ENCODE results near the gene MPP1. TPM values are rescaled to one million over a fixed set of nuclear protein-coding genes. Genes with fewer than 3 reads are reported as not detected.
A peak's percentile ranks its signal among the peaks of the same experiment; 100 is the strongest.

MPP1 gene
- total and polyA plus RNA-seq, 9 of the 15 experiments (the other 6 are each of a cell fraction or from before 2014, with no cell fraction given): 227 to 395 (median 283) TPM

- no peak for TF ChIP-seq FOXO4 (CRISPR knock-in tag; IDR thresholded peaks at IDR 0.05)
- no peak for TF ChIP-seq POU5F1 (IDR thresholded peaks at IDR 0.05; ENCODE audit: borderline replicate concordance, low read depth, low read length, partially characterized antibody)
- TF ChIP-seq HOMEZ (CRISPR knock-in tag; IDR thresholded peaks at IDR 0.05): no peak
- TF ChIP-seq SNRNP70 (optimal IDR thresholded peaks at IDR 0.05; ENCODE audit: low read depth, low read length): no peak
- TF ChIP-seq PATZ1 (CRISPR knock-in tag; IDR thresholded peaks at IDR 0.05; ENCODE audit: borderline replicate concordance): no peak
- no peak for TF ChIP-seq HDGF (IDR thresholded peaks at IDR 0.05)
- no peak for TF ChIP-seq TFE3 (CRISPR knock-in tag; IDR thresholded peaks at IDR 0.05)
- TF ChIP-seq JUN (IDR thresholded peaks at IDR 0.05; ENCODE audit: borderline replicate concordance, low read depth, low read length): no peak
- TF ChIP-seq JUN (CRISPR knock-in tag; IDR thresholded peaks at IDR 0.05; ENCODE audit: borderline replicate concordance): no peak
- TF ChIP-seq ZNF263 (CRISPR knock-in tag; IDR thresholded peaks at IDR 0.05; ENCODE audit: borderline replicate concordance): no peak
- 0 out of 2 replicates have a peak, but pooled peaks have one; percentile 30 for TF ChIP-seq ZNF592 (IDR thresholded peaks at IDR 0.05)
- no peak for TF ChIP-seq ZBTB26 (CRISPR knock-in tag; IDR thresholded peaks at IDR 0.05)
- TF ChIP-seq TAL1 (IDR thresholded peaks at IDR 0.05): no peak
- TF ChIP-seq PYGO2 (tag; IDR thresholded peaks at IDR 0.05): no peak
- TF ChIP-seq RBM17 (IDR thresholded peaks at IDR 0.05; ENCODE audit: borderline replicate concordance, low read depth, low read length): no peak
These were observed 14.6 kb upstream of the MPP1 start (continued) for GRCh38 chrX:154819771-154820341.
